ENCODE data around the gene POU6F1.

Gene POU6F1

GRCh38 chr12:51139292-51139844 lies 78.5 kb downstream of the POU6F1 start:
- Histone ChIP-seq H3K27me3 (ENCODE audit: low read depth, low read length) (no peaks in the 10 kb centered on the region), H3K4me1 (ENCODE audit: control insufficient read depth in 1 of 2, insufficient read depth in 2 of 2, low read length in 2 of 2) (no peaks in the 10 kb centered on the region), H3K4me3 (ENCODE audit: low read depth in 1 of 2, low read length in 2 of 2) (no peak overlapping the region), H3K9me3 (ENCODE audit: control insufficient read depth in 1 of 2, low read length in 2 of 2) (no peaks in the 10 kb centered on the region), H3K36me3 (ENCODE audit: control insufficient read depth in 1 of 2, insufficient read depth in 2 of 2, low read length in 2 of 2) (peaks cover 0 to 17% of the 10 kb centered on the region in 2 donors), H3K27ac (ENCODE audit: low read length) (no peak overlapping the region)

Data from muscle layer of duodenum (tissue), 2 donors.